ENCODE measurements around the gene PNPLA6.

DNA sequence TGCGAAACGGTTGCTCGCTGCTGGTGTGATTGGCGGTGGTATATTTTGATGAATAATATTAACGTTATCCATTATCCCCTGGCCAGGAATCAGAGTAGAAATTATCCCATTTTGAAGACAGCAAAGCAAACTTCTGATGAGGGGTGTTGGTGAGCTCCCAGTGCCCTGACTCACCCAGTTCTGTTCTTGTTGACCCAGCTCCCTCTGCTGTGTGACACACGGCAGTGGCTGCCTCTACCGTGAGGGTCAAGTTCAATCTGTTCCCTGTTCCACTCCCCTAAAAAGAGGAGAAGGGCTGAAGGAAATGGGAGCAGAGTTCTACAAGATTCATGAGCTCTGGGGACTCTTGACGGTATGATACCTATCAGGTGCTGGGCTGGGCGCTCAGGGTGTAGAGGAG is 62.2 kb downstream of the PNPLA6 start:
- TF ChIP-seq, protein P1, sequence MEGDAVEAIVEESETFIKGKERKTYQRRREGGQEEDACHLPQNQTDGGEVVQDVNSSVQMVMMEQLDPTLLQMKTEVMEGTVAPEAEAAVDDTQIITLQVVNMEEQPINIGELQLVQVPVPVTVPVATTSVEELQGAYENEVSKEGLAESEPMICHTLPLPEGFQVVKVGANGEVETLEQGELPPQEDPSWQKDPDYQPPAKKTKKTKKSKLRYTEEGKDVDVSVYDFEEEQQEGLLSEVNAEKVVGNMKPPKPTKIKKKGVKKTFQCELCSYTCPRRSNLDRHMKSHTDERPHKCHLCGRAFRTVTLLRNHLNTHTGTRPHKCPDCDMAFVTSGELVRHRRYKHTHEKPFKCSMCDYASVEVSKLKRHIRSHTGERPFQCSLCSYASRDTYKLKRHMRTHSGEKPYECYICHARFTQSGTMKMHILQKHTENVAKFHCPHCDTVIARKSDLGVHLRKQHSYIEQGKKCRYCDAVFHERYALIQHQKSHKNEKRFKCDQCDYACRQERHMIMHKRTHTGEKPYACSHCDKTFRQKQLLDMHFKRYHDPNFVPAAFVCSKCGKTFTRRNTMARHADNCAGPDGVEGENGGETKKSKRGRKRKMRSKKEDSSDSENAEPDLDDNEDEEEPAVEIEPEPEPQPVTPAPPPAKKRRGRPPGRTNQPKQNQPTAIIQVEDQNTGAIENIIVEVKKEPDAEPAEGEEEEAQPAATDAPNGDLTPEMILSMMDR (IDR thresholded peaks at IDR 0.05), result no peak
- no peak for TF ChIP-seq POLR2A (IDR thresholded peaks at IDR 0.05)
